Renal pelvis (tissue), 4 donors: ENCODE results near the gene MOSMO. TPM values are rescaled to one million over a fixed set of nuclear protein-coding genes. Genes with fewer than 3 reads are reported as not detected.

Experiments
- DNase-seq: peaks from one replicate; pipeline ENCODE4 v3.0.0-alpha.2; 2013
- polyA plus RNA-seq, 3 donors: library from polyadenylated mRNA; unstranded; fragments of 120-200 nt; gene quantifications; one replicate each; pipeline ENCODE4 v1.2.1, GENCODE V29; 2013; ENCODE audit not compliant: insufficient read length in 3 of 3

MOSMO gene
- polyA plus RNA-seq, 3 donors, result 15.4 to 22.9 (median 22.8) TPM

GRCh38 chr16:22132801-22133200 is 124.9 kb downstream of the MOSMO start:
- no peak for DNase-seq

Other genes with a start within 250 kb of the MOSMO start
- 100 to 1,000 TPM in 2 of 3 donors, 10 to 100 TPM in 1; 42.7 to 254 (median 201) TPM for gene NPIPB4, start 150.4 kb upstream of the MOSMO start, polyA plus RNA-seq
- gene UQCRC2, start 54.8 kb upstream of the MOSMO start, polyA plus RNA-seq, result 100 to 1,000 TPM; 296 to 352 (median 310) TPM
- gene PDZD9, start 7.0 kb upstream of the MOSMO start, polyA plus RNA-seq, result under 1 TPM; 0.41 to 0.81 (median 0.77) TPM
- gene VWA3A, start 84.4 kb downstream of the MOSMO start, polyA plus RNA-seq, result 1 to 10 TPM; 2.5 to 5.3 (median 3.8) TPM
- under 1 TPM; 0.23 to 0.40 (median 0.27) TPM for gene SDR42E2, start 154.4 kb downstream of the MOSMO start, polyA plus RNA-seq
- 10 to 100 TPM; 12.2 to 15.3 (median 15.1) TPM for gene EEF2K, start 198.2 kb downstream of the MOSMO start, polyA plus RNA-seq